ENCODE results near the gene GAPT. TPM values are rescaled to one million over a fixed set of nuclear protein-coding genes. Genes with fewer than 3 reads are reported as not detected.

GAPT gene
- total RNA-seq, 1 experiment from 2014 or later: not detected

DNA sequence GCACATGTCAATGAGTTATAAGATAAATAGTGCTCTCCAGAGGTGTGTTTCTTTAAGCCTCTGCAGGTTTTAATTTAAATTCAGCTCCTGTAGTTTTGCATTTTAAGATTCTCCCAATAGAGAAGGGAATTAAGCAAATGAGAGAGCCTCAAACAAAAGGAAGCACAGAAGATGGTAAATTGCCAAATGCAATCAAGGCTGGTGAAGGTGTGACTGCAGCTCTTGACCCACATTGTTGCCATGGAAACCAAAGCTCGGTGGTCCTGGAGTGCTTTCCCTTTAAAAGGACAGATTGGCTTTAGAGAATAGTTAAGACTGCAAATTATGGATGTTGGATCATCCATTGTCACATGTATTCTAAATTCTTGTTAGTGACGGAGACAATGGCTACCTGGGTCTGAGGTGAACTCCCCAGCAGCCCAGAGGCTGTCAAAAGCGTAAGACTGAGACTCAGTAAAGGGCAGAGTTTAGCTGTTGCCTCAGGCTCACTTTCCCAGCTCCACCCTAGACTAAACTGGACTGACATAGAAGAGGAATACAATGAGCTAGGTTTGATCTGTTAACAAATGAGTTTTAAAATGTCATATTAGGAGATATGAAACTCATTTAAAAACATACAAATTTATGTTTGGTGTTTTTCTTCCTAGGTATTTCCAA is 12.3 kb downstream of the GAPT start:
- no peak overlapping the region for H3K27ac ChIP-seq (ENCODE audit: low read depth, low read length, poor library complexity, severe bottlenecking)
- ChIA-PET CTCF (no interaction called here), POLR2A (ENCODE audit: low non-redundant PET) (no interaction called here)
- no peaks in the 10 kb centered on the region for H3K27me3 ChIP-seq (replicated peaks; ENCODE audit: insufficient read depth, low read depth, low read length, poor library complexity)
- no TSS peak for BruUV-seq (replicated peaks)
- no peak for DNase-seq (ENCODE audit: low spot score)
- no peaks in the 10 kb centered on the region for H3K4me1 ChIP-seq (ENCODE audit: insufficient read depth, low read length, poor library complexity, severe bottlenecking)
- intact Hi-C loops (cut with micrococcal nuclease; ENCODE audit: unreplicated experiment): no loop called here
- no peak overlapping the region for H3K4me3 ChIP-seq (ENCODE audit: low read depth, low read length, poor library complexity, severe bottlenecking)
- H3K36me3 ChIP-seq (ENCODE audit: insufficient read depth, low read length, poor library complexity, severe bottlenecking): no peaks in the 10 kb centered on the region
- H3K9me3 ChIP-seq (ENCODE audit: low read depth, low read length, poor library complexity, severe bottlenecking): no peaks in the 10 kb centered on the region
- TF ChIP-seq, protein P1, sequence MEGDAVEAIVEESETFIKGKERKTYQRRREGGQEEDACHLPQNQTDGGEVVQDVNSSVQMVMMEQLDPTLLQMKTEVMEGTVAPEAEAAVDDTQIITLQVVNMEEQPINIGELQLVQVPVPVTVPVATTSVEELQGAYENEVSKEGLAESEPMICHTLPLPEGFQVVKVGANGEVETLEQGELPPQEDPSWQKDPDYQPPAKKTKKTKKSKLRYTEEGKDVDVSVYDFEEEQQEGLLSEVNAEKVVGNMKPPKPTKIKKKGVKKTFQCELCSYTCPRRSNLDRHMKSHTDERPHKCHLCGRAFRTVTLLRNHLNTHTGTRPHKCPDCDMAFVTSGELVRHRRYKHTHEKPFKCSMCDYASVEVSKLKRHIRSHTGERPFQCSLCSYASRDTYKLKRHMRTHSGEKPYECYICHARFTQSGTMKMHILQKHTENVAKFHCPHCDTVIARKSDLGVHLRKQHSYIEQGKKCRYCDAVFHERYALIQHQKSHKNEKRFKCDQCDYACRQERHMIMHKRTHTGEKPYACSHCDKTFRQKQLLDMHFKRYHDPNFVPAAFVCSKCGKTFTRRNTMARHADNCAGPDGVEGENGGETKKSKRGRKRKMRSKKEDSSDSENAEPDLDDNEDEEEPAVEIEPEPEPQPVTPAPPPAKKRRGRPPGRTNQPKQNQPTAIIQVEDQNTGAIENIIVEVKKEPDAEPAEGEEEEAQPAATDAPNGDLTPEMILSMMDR (conservative IDR thresholded peaks at IDR 0.05; ENCODE audit: low read depth, low read length): no peak
- no peak for TF ChIP-seq EZH2 (IDR thresholded peaks at IDR 0.05; ENCODE audit: borderline replicate concordance, low read depth, low read length, poor library complexity, severe bottlenecking)

GRCh38 chr5:58504766-58505165 is 13.5 kb downstream of the GAPT start:
- H3K4me3 ChIP-seq (ENCODE audit: low read depth, low read length, poor library complexity, severe bottlenecking): no peak overlapping the region
- ChIA-PET POLR2A (ENCODE audit: low non-redundant PET) (no interaction called here), CTCF (no interaction called here)
- no peaks in the 10 kb centered on the region for H3K27me3 ChIP-seq (replicated peaks; ENCODE audit: insufficient read depth, low read depth, low read length, poor library complexity)
- TF ChIP-seq, protein P1 (conservative IDR thresholded peaks at IDR 0.05; ENCODE audit: low read depth, low read length): no peak
- TF ChIP-seq EZH2 (IDR thresholded peaks at IDR 0.05; ENCODE audit: borderline replicate concordance, low read depth, low read length, poor library complexity, severe bottlenecking): no peak
- H3K4me1 ChIP-seq (ENCODE audit: insufficient read depth, low read length, poor library complexity, severe bottlenecking): no peaks in the 10 kb centered on the region
- BruUV-seq (replicated peaks): no TSS peak
- no peaks in the 10 kb centered on the region for H3K36me3 ChIP-seq (ENCODE audit: insufficient read depth, low read length, poor library complexity, severe bottlenecking)
- no peaks in the 10 kb centered on the region for H3K9me3 ChIP-seq (ENCODE audit: low read depth, low read length, poor library complexity, severe bottlenecking)
- H3K27ac ChIP-seq (ENCODE audit: low read depth, low read length, poor library complexity, severe bottlenecking): no peak overlapping the region
- no peak for DNase-seq (ENCODE audit: low spot score)
- intact Hi-C loops (cut with micrococcal nuclease; ENCODE audit: unreplicated experiment): no loop called here

GRCh38 chr5:58505502-58505901 is 14.3 kb downstream of the GAPT start:
- no peaks in the 10 kb centered on the region for H3K9me3 ChIP-seq (ENCODE audit: low read depth, low read length, poor library complexity, severe bottlenecking)
- TF ChIP-seq EZH2 (IDR thresholded peaks at IDR 0.05; ENCODE audit: borderline replicate concordance, low read depth, low read length, poor library complexity, severe bottlenecking): no peak
- TF ChIP-seq, protein P1 (conservative IDR thresholded peaks at IDR 0.05; ENCODE audit: low read depth, low read length): no peak
- no peak overlapping the region for H3K27ac ChIP-seq (ENCODE audit: low read depth, low read length, poor library complexity, severe bottlenecking)
- POLR2A ChIA-PET (ENCODE audit: low non-redundant PET): no interaction called here
- CTCF ChIA-PET: no interaction called here
- no peak for DNase-seq (ENCODE audit: low spot score)
- no TSS peak for BruUV-seq (replicated peaks)
- H3K4me3 ChIP-seq (ENCODE audit: low read depth, low read length, poor library complexity, severe bottlenecking): no peak overlapping the region
- H3K27me3 ChIP-seq (replicated peaks; ENCODE audit: insufficient read depth, low read depth, low read length, poor library complexity): no peaks in the 10 kb centered on the region
- H3K4me1 ChIP-seq (ENCODE audit: insufficient read depth, low read length, poor library complexity, severe bottlenecking): no peaks in the 10 kb centered on the region
- no peaks in the 10 kb centered on the region for H3K36me3 ChIP-seq (ENCODE audit: insufficient read depth, low read length, poor library complexity, severe bottlenecking)
- intact Hi-C loops (cut with micrococcal nuclease; ENCODE audit: unreplicated experiment): no loop called here

Measured in A673 (cell line).